Cerebellar cortex (tissue), 1 donor: ENCODE measurements around the gene RRP8.
A peak's percentile ranks its signal among the peaks of the same experiment; 100 is the strongest.

Experiments
- DNase-seq: peaks from one replicate; pipeline ENCODE4 v3.0.0-alpha.2; 2015; ENCODE audit warnings: low spot score

RRP8 gene

GRCh38 chr11:6617315-6617781 is 13.9 kb upstream of the RRP8 start:
- no peak for DNase-seq

- no peak for DNase-seq
Observed at GRCh38 chr11:6616596-6617250, 13.3 kb upstream of the RRP8 start.

GRCh38 chr11:6615882-6616585 is 12.6 kb upstream of the RRP8 start:
- DNase-seq, result no peak

DNA sequence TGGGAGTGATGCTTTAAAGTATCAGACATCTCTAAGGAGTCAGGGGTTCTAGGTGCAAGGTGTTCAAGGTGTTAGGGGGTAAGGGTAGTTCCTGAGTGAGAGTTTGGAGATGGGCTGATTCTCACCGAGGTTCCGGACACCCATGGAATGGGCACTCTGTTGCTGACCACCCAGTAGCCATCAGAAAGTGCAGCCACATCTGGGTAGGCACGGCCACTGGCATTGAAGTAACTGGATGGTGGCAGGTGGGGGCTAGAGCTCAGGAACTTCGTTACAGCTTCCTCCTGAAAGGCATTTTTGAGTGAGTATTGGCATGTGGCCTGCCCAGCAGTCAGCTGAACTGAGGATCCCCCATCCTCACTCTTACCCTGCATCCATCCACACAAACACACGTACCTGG is 11.6 kb upstream of the RRP8 start:
- DNase-seq, result no peak

- no peak for DNase-seq
Observed at GRCh38 chr11:6614446-6614845, 11.0 kb upstream of the RRP8 start.

DNA sequence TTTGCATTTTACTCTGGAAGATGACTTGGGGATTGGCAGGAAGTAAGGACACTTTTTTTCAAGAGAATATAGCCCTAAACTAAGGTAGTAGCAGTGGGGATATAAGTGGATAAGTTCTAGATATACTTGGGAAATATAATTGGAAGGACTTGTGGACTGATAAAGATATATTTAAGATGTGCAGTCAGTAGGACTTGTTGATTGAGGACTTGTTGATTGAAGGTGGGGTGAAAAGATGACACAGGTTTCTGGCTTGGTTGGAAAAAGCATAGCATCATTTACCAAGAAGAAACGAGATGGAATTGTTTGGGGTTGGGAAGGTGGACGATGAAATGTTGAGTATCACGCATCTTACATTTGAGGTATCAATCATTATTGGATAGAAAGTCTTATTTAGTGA is 10.1 kb upstream of the RRP8 start:
- no peak for DNase-seq

GRCh38 chr11:6612213-6613041 is 9.0 kb upstream of the RRP8 start, which contains the start of gene TAF10:
Gene TAF10 (minus strand): TSS chr11:6612216. CDS start chr11:6612189, 27 bp downstream.
- peak; percentile 96 for DNase-seq

DNA sequence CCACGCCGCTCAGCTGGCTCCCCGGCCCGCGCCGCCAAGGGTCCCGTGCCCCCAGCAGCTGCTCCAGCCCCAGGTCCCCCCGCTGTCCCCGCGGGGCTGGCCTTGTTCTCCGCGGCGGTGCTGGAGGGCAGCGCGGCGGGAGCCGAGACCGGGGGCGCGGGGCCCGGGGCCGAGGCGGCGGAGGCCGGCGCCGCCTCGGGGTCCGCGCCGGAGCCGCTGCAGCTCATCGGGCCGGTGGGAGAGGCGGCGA is 8.5 kb upstream of the RRP8 start:
- DNase-seq, result no peak

DNA sequence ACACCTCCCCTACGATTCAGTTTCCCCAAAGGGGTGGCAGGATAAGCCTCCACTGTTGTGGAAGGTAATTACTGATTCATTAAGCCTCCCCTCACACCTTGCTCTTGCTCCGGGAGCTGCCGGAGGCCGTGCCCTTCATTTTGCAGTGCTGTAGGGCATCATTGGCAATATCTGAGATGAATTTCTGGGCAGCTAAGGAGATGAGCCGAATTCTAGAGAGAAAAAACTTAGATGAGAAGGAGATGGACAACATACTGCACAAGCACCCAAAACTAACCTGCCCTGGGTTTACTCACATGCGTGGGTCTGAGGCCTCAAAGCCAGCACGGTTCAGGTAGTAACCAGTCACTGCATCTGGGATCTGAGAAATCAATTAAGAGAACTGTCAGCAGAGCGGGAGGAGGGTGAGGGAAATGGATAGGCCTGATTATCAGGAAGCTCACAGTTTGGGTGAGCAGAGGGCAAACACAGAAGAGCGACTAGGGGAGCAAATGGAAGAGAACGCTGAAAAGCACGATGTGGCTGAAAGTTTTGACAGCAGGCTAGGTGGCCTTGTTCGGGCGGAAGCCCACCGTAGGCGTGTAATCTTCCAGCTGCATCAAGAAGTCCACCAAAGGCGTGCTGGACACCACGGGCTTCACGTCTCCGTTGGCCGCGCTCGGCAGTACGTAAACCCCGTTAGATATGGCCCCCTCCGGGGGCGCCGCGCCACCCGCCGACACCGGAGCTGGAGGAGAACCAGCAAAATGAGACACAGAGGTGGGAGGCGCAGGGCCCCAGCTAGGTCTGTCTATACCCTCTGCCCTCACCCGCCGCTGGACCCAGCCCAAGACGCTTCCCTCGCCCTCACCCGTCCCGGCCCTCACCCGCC is 7.9 kb upstream of the RRP8 start:
- peak; percentile 22 for DNase-seq

- no peak for DNase-seq
Observed at GRCh38 chr11:6610591-6610990, 7.2 kb upstream of the RRP8 start.

- no peak for DNase-seq
Observed at GRCh38 chr11:6609502-6610015, 6.1 kb upstream of the RRP8 start.

GRCh38 chr11:6608726-6609501 is 5.5 kb upstream of the RRP8 start:
- no peak for DNase-seq

- DNase-seq, result no peak
Observed at GRCh38 chr11:6608011-6608410, 4.6 kb upstream of the RRP8 start.

- no peak for DNase-seq
Observed at GRCh38 chr11:6607190-6607795, 3.9 kb upstream of the RRP8 start.

DNA sequence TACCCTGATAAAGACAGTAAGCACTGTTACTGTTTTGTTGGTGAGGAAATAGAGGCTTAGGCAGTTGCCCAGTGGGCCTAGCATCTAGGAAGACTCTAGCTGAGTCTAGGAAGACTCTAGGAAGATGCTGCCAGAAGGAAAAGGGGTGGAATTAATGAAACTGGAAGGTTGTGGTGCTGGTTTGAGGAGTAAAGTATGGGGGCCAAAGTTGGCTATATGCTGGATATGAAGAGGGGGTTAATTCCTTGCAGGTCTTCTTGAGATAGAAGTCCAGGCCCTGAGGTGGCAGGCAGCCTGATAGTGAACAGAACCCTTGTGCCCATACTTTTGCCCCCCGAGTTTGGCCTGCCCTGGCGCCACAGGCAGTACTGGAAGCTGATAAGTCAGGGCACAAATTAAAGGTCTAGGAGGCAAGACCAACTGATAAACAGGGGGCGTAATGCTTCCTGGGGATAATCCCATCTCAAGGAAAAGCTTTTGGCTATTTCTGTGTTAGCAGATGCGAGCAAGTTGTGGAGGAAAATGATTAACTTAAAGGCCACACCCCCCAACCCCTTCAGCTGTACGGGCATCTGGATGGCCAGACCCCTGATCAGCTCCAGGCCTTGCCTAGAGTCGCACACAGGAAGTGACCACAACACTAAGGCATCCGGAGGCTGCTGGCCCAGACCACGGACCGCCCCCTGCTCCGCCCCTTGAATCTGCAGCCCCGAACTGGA is 3.2 kb upstream of the RRP8 start:
- DNase-seq, result peak; percentile 76

DNA sequence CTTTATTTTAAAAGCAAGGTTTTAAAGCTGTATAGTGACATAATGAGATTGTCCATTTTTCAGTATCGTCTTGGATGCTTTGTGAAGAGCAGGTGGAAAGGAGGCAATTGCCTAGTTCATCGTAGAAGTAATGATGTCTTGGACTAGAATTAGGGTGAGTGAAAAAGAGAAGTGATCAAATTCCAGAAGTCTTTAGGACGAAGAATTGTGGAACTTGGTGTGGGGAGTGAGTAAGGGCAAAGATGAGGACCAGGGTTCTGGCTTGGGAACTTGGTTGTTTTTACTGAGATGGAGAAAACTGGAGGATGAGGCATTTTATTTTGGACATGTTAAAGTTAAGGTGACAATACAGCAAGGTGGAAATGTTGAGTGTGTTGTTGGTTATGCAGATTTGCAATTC is 1.4 kb upstream of the RRP8 start:
- DNase-seq, result no peak

- DNase-seq, result peak; percentile 77
Observed at GRCh38 chr11:6604081-6604626, 738 bp upstream of the RRP8 start.

DNA sequence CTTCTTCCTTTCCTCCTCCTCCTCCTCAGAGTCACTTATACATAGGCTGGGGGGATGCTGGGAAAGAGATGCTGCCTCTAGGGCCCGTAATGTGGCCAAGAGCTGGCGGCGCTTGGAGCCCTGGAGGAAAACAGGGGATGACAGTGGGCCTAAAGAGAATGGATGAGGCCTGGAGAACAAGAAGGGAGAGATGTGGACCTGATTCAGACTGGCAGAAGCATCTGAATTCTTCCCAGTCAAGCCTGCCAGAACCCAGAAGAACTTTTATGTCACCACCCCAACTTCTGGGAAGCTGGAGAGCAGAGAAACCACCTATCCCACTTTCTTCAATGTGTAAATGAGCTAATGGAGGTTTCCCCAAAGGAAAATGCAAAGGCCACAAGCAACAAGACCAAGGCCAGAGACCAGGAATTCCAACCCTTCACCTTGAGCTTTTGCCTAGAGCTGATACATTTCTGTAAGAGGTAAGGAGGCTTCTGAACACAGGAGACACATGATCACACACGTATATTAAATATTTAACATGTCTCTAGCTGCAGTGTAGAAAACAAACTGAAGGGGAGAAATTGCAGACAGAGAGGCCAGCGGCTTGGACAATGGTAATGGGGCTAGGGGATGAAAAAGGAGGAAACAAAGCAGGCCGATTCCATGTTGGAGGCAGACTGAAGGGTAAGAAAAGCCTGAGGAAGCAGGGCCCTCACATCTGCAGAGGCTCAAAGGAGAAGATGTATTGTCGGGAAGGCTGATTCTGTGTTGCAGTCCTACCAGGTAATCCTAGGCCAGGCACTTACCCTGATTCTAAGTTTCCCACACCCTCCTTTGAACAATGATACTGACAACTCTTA is 1.1 kb downstream of the RRP8 start:
- DNase-seq, result no peak

DNA sequence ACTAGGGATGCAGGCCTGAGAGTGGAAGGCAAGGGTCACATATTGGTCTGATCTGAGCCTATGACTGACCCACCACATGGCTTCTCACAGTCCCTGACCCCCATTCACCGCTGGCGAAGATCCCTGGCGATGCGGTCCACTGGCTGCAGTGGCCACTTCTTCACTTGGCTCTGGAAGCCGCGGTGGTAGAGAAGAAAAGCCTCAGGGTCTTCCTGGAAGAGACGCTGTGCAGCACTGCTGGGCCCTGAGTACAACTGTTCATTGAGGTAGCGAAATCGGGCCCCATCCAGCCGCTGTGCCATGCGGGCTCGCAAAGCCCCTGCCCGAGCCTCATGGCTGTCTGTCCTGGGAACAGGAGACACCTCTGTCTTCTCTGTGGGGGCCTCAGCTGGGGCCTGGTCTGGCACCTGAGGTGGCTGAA is 2.4 kb downstream of the RRP8 start:
- DNase-seq, result no peak
